Activated CD4-positive, alpha-beta T cell treated with anti-CD3 and anti-CD28 coated beads, Interleukin-2, amount 10 ng/mL, durations not matched to agents 24 days and 14 days (primary cell): ENCODE measurements around the gene HYCC1. TPM values are rescaled to one million over a fixed set of nuclear protein-coding genes. Genes with fewer than 3 reads are reported as not detected.

ENCODE experiments used
- DNase-seq: peaks from one replicate; pipeline ENCODE4 v3.0.0; 2022
- H3K27ac Mint-ChIP-seq: one replicate; pipeline ENCODE4 v1.8.0; 2022; ENCODE audit warnings: mild to moderate bottlenecking, mixed read lengths
- H3K27me3 Mint-ChIP-seq: one replicate; pipeline ENCODE4 v1.8.0; 2022; ENCODE audit warnings: mixed read lengths
- H3K36me3 Mint-ChIP-seq: one replicate; pipeline ENCODE4 v1.8.0; 2022; ENCODE audit warnings: low read depth, mild to moderate bottlenecking, mixed read lengths
- H3K4me1 Mint-ChIP-seq: one replicate; pipeline ENCODE4 v1.8.0; 2021; ENCODE audit warnings: mixed read lengths
- H3K4me3 Mint-ChIP-seq: one replicate; pipeline ENCODE4 v1.8.0; 2022; ENCODE audit warnings: mild to moderate bottlenecking, moderate library complexity, mixed read lengths
- H3K9me3 Mint-ChIP-seq: one replicate; pipeline ENCODE4 v1.8.0; 2021; ENCODE audit warnings: mixed read lengths
- intact Hi-C: fragments of 100-400 bp; cut with micrococcal nuclease; formaldehyde crosslinking; loops from one replicate; pipeline ENCODE4 v1.15.1; 2023
- total RNA-seq: library from RNA; stranded (reverse); gene quantifications from 2 replicates; pipeline ENCODE4 v1.2.3, GENCODE V29; 2022

Gene HYCC1
- total RNA-seq, 1 donor from 2014 or later, result 41.5 TPM

DNA sequence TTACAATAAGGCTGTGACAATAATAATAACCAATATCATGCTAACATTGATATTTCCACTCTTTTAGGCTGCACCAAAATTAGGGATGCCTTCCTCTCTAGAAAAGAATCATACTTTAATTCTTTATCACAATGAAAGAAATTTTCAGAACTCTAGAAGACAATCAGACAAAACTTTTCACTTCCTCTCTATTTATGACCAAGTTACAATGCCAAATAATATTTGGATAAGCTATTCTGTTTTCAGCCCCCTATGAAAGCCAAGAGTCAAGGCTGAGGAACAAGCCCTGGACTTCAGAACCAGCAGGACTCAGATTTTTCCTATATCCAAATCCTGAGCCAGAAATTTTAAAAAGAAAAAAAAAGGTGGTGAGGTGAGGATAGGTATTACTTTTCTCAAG, 4.6 kb downstream of the HYCC1 start:
- H3K9me3 Mint-ChIP-seq, result no peaks in the 10 kb centered on the region
- peaks cover 4% of the 10 kb centered on the region for H3K36me3 Mint-ChIP-seq
- peaks cover 10% of the 10 kb centered on the region for H3K4me1 Mint-ChIP-seq
- DNase-seq, result no peak
- intact Hi-C loops, result no loop called here
- no peak overlapping the region for H3K4me3 Mint-ChIP-seq
- no peaks in the 10 kb centered on the region for H3K27me3 Mint-ChIP-seq
- no peak overlapping the region for H3K27ac Mint-ChIP-seq

DNA sequence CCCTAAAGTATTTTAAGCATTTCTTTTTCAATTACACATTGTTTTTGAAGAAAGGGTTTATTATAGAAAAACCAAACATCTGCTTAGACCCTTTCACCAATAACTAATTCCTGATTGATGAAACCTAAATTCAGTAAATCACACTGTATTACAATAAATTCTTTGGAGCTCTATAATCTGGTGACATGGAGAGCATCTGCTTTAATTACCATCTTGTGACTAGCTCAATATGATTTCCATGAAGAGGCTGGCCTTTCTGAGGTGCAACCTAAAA, 9.7 kb downstream of the HYCC1 start:
- no peak overlapping the region for H3K27ac Mint-ChIP-seq
- no peak for DNase-seq
- no peaks in the 10 kb centered on the region for H3K27me3 Mint-ChIP-seq
- H3K9me3 Mint-ChIP-seq, result no peaks in the 10 kb centered on the region
- H3K4me1 Mint-ChIP-seq, result peaks cover 41% of the 10 kb centered on the region
- H3K4me3 Mint-ChIP-seq, result no peak overlapping the region
- peaks cover 5% of the 10 kb centered on the region for H3K36me3 Mint-ChIP-seq
- intact Hi-C loops, result no loop called here

DNA sequence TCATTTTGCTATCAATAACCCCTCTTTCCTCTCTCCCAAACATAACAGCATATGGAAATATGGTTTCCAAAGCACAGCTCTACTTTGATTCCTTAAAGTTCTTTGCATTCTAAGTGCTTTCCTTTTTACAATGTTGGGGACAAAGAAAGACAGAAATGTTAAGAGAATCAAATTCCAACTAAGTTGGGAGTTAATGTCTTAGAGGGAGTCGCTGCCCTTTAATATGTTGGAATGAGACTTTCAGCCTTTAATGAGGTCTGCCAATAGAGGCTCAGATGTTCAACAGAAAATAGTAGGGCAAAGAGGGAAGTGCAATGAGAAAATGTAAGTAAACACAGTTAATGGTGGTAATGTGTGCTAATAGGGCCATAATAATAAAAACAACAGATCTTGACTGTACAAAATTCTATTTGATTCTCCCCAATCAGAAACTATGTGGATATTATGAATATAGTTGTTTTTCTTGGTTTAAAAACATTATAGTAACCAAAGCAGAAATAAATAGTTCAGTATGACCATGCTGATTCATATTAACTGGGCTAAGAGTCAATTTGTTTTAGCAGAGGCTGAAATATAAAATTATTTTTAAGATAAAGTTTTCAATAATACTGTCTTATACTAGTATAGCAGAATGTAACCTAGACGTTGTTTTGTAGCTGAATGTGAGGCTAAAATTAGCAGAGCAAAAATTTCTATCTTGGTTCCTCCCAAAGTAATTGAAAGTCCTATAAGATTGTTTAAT, 10.3 kb downstream of the HYCC1 start:
- no peak for DNase-seq
- intact Hi-C loops, result no loop called here
- no peak overlapping the region for H3K4me3 Mint-ChIP-seq
- no peaks in the 10 kb centered on the region for H3K9me3 Mint-ChIP-seq
- peaks cover 5% of the 10 kb centered on the region for H3K36me3 Mint-ChIP-seq
- no peak overlapping the region for H3K27ac Mint-ChIP-seq
- H3K4me1 Mint-ChIP-seq, result peaks cover 43% of the 10 kb centered on the region
- no peaks in the 10 kb centered on the region for H3K27me3 Mint-ChIP-seq

DNA sequence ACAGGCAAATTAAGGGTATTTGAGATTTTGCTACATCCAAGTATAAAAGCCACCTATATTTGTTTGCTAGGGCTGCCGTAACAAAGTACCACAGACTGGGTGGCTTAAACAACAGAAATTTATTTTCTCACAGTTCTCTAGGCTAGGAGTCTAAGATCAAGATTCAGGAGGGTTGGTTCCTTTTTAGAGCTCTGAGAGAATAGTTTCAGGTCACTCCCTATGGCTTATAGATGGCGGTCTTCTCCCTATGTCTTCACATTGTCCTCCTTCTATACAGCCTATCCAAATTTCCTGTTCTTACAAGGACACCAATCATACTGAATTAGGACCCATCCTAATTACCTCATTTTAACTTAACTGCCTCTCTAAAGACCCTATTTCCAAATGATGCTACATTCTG, 11.2 kb downstream of the HYCC1 start:
- DNase-seq, result no peak
- Mint-ChIP-seq H3K4me1 (peaks cover 48% of the 10 kb centered on the region), H3K27ac (no peak overlapping the region), H3K9me3 (no peaks in the 10 kb centered on the region), H3K36me3 (peaks cover 12% of the 10 kb centered on the region), H3K4me3 (peak overlapping the region; percentile 20), H3K27me3 (no peaks in the 10 kb centered on the region)
- intact Hi-C loops, result loop anchor here (1.0 kb wide), 1 partner anchor 9 kb away; no protein-coding TSS in a partner anchor

DNA sequence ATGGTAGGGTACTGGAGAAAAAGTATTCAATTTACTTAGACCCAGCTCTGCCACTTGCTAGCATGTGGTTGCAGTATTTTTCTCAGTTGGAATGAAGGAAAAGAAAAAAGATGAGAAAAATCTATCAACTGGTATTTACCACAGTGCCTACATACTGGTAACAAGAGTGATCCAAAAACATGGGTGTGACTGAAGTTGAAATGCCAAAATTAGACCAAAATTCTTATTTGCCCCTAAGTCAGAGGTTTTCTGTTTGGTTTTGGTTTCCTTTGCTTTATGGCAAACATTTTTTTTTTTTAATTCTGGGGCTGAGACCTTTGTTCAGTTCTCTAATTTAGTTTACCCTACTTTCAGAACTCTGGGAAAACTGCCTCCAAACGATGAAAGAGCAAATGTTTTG, 12.3 kb downstream of the HYCC1 start:
- intact Hi-C loops, result loop anchor here (1.0 kb wide), 2 partner anchors 8 to 13 kb away; partner anchors contain the start of gene HYCC1
- Mint-ChIP-seq H3K4me1 (peaks cover 50% of the 10 kb centered on the region), H3K27ac (peak overlapping the region; percentile 31)

DNA sequence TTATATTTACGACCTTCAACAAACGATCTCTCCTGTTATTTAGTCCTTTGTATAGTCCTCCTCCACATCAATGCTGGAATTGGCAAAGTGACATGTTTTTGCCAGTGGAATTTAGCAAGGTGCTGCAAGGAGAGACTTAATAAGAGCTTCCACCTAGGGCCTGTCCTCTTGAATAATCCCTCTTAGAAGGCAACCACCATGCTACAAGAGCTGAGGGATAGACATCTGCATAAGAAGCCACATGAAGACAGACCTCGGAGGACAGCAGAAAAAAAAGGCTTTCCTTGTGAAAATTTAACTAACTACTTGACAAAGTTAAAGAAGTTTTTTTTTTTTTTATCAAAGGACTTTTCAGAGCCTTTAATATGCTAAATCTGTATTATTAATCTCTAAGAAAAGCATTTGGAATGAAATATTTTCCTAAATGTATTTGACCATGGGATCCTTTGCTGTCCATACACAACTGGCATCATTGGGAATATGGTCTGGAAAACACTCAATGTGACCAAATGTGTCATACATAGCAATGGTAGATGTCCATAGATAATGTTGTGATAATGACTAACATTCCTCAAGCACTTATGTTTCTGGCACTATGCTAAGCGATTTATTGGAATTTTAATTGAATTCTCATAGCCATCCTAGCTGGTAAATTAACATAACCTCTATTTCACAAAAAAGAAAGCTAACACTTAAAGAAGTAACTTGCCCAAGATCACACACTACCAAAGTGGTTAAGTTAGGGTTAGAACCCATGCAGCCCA, 13.2 kb downstream of the HYCC1 start:
- intact Hi-C loops, result loop anchor here (1.0 kb wide), 1 partner anchor 14 kb away; the partner anchor contains the start of gene HYCC1
- Mint-ChIP-seq H3K9me3 (no peaks in the 10 kb centered on the region), H3K36me3 (peaks cover 11% of the 10 kb centered on the region), H3K4me3 (peak overlapping the region; percentile 34), H3K27me3 (no peaks in the 10 kb centered on the region), H3K4me1 (peaks cover 50% of the 10 kb centered on the region), H3K27ac (peak overlapping the region; percentile 39)
- DNase-seq, result peak; percentile 54

More for the DNA sequence above, 12.3 kb downstream of the HYCC1 start:
- Mint-ChIP-seq H3K4me3 (peak overlapping the region; percentile 34), H3K9me3 (no peaks in the 10 kb centered on the region), H3K27me3 (no peaks in the 10 kb centered on the region), H3K36me3 (peaks cover 12% of the 10 kb centered on the region)
- no peak for DNase-seq

DNA sequence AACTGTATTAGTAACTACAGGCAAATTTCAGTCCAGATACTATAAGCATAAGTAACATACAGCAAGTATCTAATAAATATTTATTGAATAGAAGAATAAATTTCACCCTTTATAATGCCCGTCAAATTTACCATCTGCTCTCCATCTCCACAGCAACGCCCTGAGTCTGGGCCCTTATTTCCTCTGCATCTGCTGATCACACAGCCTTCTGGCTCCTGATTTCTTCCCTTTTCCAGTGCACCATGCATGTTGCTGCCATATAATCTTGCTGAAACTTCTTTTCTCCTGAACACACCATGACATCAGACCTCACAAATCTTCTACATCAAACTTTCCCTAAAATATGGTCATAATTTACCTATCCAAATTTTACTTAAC, 15.4 kb downstream of the HYCC1 start:
- Mint-ChIP-seq H3K9me3 (no peaks in the 10 kb centered on the region), H3K36me3 (peaks cover 21% of the 10 kb centered on the region), H3K27ac (no peak overlapping the region), H3K4me1 (peaks cover 55% of the 10 kb centered on the region), H3K27me3 (no peaks in the 10 kb centered on the region), H3K4me3 (no peak overlapping the region)
- intact Hi-C loops, result no loop called here
- peak; percentile 25 for DNase-seq

DNA sequence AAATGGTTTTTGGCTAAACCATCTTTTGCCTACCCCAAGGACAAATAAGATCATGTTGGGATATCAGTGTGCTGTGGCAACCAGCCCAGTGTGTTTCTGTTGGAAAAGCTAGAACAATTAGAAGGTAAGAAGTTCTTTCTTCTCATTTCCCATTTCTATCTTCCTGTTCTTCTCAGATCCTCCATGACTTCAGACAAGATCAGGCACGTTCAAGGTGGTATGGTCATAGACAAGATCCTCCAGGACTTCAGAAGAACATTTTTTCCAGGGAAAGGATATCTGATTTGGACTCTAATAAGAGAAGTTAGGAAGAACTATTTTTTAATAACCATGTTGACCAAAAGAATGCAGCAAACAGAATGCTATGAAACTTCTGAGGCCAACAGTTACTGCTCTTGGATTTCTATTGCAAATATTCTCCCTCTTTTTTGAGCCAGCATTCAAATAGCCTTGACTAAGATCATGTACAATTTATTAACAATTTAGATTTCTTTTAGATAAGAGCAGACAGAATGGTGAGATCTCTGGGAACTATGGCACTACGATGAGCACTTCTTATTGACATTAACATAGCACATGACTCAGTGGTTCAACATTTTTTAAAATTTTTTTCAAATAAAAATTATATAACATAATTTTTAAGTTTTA, 15.9 kb downstream of the HYCC1 start:
- intact Hi-C loops, result no loop called here
- Mint-ChIP-seq H3K4me1 (peaks cover 59% of the 10 kb centered on the region), H3K9me3 (no peaks in the 10 kb centered on the region), H3K4me3 (no peak overlapping the region), H3K27me3 (no peaks in the 10 kb centered on the region), H3K27ac (no peak overlapping the region), H3K36me3 (peaks cover 21% of the 10 kb centered on the region)
- DNase-seq, result no peak

DNA sequence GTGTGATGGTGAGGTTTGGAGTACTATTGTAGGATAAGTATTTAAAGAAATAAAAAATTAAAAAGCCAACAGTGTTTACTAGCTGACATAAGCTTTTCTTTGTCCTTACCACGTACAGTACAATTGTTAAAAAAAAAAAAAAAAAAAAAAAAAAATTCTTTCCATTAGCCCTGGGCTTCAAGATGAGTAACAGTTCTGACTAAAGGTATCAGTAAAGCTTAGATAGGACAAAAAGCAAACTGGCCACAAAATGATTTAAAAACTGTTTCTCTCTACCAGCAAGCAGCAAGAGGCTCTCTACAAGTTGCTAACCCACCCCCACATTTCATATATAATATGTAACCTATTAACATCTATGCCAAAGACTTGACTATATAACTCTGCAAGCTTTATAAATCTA, 17.5 kb downstream of the HYCC1 start:
- intact Hi-C loops, result no loop called here
- H3K27ac Mint-ChIP-seq, result no peak overlapping the region
- no peaks in the 10 kb centered on the region for H3K9me3 Mint-ChIP-seq

DNA sequence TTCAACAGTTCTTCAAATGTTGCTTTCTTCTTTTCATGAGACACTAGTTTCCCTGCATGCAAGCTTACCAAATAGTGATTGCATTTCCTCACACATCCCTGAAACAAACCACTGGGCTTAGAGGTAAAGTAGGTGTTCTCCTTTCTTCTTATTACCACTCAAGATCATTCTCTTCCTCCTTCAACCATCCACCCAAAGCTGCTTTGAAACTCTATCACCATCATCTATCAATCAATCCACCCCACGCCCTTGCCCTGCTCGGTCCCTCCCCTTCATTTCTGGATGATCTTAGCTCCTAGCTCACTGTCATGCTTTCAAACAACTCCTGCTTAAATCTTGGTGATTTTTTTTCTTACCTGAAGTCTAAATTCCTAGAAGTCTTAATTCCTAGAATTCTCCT, 18.9 kb downstream of the HYCC1 start:
- peaks cover 47% of the 10 kb centered on the region for H3K4me1 Mint-ChIP-seq
- intact Hi-C loops, result no loop called here
- H3K27me3 Mint-ChIP-seq, result no peaks in the 10 kb centered on the region
- no peak for DNase-seq
- peak overlapping the region; percentile 1 for H3K4me3 Mint-ChIP-seq
- peak overlapping the region; percentile 30 for H3K27ac Mint-ChIP-seq
- H3K9me3 Mint-ChIP-seq, result no peaks in the 10 kb centered on the region
- peaks cover 28% of the 10 kb centered on the region for H3K36me3 Mint-ChIP-seq

More for the DNA sequence above, 17.5 kb downstream of the HYCC1 start:
- peaks cover 21% of the 10 kb centered on the region for H3K36me3 Mint-ChIP-seq
- no peak for DNase-seq
- H3K4me3 Mint-ChIP-seq, result no peak overlapping the region
- peaks cover 53% of the 10 kb centered on the region for H3K4me1 Mint-ChIP-seq
- no peaks in the 10 kb centered on the region for H3K27me3 Mint-ChIP-seq

DNA sequence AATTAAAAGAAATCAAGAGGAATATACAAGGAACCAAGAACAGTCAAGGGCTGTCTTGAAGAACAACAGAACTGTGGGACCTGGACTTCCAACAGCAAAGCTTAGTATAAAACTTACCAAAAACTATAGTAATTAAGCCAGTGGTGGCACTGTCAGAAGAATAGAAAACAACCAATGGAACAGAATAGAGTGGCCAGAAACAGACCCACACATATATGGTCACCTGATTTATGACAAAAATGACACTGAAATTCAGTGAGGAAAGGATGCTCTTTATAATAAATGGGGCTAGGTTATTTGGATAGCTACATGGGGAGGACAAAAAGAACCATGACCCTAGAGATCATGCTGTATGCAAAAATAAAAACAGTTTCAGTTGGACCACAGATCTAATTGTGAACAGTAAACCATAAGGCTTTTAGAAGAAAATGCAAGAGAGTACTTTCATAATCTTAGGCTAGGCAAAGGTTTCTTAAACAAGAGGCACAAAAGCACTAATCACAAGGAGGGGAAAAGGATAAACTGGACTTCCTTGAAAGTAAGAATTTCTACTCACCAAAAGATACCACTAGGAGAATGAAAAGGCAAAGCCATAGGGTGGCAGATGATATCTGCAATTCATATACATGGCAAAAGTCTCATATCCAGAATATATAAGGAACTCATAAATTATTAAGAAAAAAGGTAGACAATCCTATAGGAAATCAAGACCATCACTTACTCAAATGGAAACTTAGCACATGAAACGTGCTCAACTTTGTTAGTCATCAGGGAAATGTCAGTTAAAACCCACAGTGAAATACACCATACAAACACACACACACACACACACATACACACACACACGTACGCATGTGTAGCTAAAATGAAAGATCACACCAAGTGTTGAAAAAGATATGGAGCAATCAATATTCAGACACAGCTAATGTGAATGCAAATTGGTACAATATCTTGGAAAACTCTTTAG, 20.8 kb downstream of the HYCC1 start:
- intact Hi-C loops, result loop anchor here (1.0 to 2.0 kb wide), 3 partner anchors 9 to 108 kb away; partner anchors contain the start of gene HYCC1
- peak; percentile 72 for DNase-seq

DNA sequence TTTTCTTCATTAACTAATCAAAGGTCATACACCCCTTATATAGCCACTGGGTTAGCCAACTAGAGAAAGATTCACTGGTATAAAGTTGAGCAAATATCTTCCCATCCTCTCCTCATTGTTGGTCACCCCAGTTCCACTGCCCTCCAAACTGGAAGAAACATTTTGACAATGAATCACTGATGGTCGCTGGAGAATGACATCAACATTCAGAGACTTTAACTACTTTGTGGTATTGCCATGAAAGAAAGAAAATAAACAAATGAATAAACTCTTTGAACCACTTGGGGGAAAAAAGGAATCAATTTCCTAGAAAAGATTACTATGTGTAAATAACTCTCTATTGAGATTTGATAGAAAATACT, 23.4 kb downstream of the HYCC1 start:
- no peaks in the 10 kb centered on the region for H3K27me3 Mint-ChIP-seq
- no peaks in the 10 kb centered on the region for H3K9me3 Mint-ChIP-seq
- H3K4me3 Mint-ChIP-seq, result no peak overlapping the region
- peaks cover 34% of the 10 kb centered on the region for H3K36me3 Mint-ChIP-seq
- peaks cover 35% of the 10 kb centered on the region for H3K4me1 Mint-ChIP-seq
- no peak for DNase-seq
- intact Hi-C loops, result no loop called here
- no peak overlapping the region for H3K27ac Mint-ChIP-seq

More for the DNA sequence above, 20.8 kb downstream of the HYCC1 start:
- H3K4me3 Mint-ChIP-seq, result peak overlapping the region; percentile 8
- H3K4me1 Mint-ChIP-seq, result peaks cover 42% of the 10 kb centered on the region
- peaks cover 39% of the 10 kb centered on the region for H3K36me3 Mint-ChIP-seq
- H3K27me3 Mint-ChIP-seq, result no peaks in the 10 kb centered on the region
- H3K27ac Mint-ChIP-seq, result peak overlapping the region; percentile 61
- H3K9me3 Mint-ChIP-seq, result no peaks in the 10 kb centered on the region
